ENCODE data around the gene PRTFDC1. TPM values are rescaled to one million over a fixed set of nuclear protein-coding genes. Genes with fewer than 3 reads are reported as not detected.

PRTFDC1 gene
- total RNA-seq, 4 donors from 2014 or later: 3.4 to 20.6 (median 13.9) TPM

GRCh38 chr10:24850727-24851296, 101.6 kb downstream of the PRTFDC1 start:
- no peak overlapping the region for H3K27ac ChIP-seq
- H3K27me3 ChIP-seq: no peaks in the 10 kb centered on the region
- no peaks in the 10 kb centered on the region for H3K9me3 ChIP-seq
- H3K4me1 ChIP-seq: peaks cover 0 to 6% (median 0%) of the 10 kb centered on the region in 4 donors
- DNase-seq: no peak
- H3K4me3 ChIP-seq: no peak overlapping the region
- H3K36me3 ChIP-seq: no peaks in the 10 kb centered on the region
- no peak for TF ChIP-seq POLR2A (IDR thresholded peaks at IDR 0.05)
- TF ChIP-seq CTCF (IDR thresholded peaks at IDR 0.05): no peak

GRCh38 chr10:24849501-24850299, 102.7 kb downstream of the PRTFDC1 start:
- Histone ChIP-seq H3K9me3 (no peaks in the 10 kb centered on the region), H3K36me3 (no peaks in the 10 kb centered on the region), H3K4me1 (peaks cover 0 to 6% (median 0%) of the 10 kb centered on the region in 4 donors), H3K27me3 (no peaks in the 10 kb centered on the region), H3K27ac (no peak overlapping the region), H3K4me3 (no peak overlapping the region)
- no peak for DNase-seq
- no peak for TF ChIP-seq POLR2A (IDR thresholded peaks at IDR 0.05)
- no peak for TF ChIP-seq CTCF (IDR thresholded peaks at IDR 0.05)

- no peaks in the 10 kb centered on the region for H3K36me3 ChIP-seq
- no peaks in the 10 kb centered on the region for H3K27me3 ChIP-seq
- no peak overlapping the region for H3K27ac ChIP-seq
- no peak overlapping the region for H3K4me3 ChIP-seq
- H3K4me1 ChIP-seq: peaks cover 0 to 6% (median 0%) of the 10 kb centered on the region in 4 donors
- no peak for TF ChIP-seq CTCF (IDR thresholded peaks at IDR 0.05)
- TF ChIP-seq POLR2A (IDR thresholded peaks at IDR 0.05): no peak
- H3K9me3 ChIP-seq: no peaks in the 10 kb centered on the region
- no peak for DNase-seq
Measured at GRCh38 chr10:24849051-24849450, 103.4 kb downstream of the PRTFDC1 start.

- Histone ChIP-seq H3K4me3 (no peak overlapping the region), H3K27me3 (no peaks in the 10 kb centered on the region), H3K9me3 (no peaks in the 10 kb centered on the region), H3K4me1 (peaks cover 0 to 6% (median 0%) of the 10 kb centered on the region in 4 donors), H3K36me3 (no peaks in the 10 kb centered on the region), H3K27ac (no peak overlapping the region)
- no peak for DNase-seq
- TF ChIP-seq CTCF (IDR thresholded peaks at IDR 0.05) (no peak), POLR2A (IDR thresholded peaks at IDR 0.05) (no peak)
Measured at GRCh38 chr10:24848195-24848594, 104.2 kb downstream of the PRTFDC1 start.

- no peak for TF ChIP-seq POLR2A (IDR thresholded peaks at IDR 0.05)
- TF ChIP-seq CTCF (IDR thresholded peaks at IDR 0.05): no peak
- Histone ChIP-seq H3K4me3 (no peak overlapping the region), H3K4me1 (peaks cover 0 to 6% (median 0%) of the 10 kb centered on the region in 4 donors), H3K36me3 (no peaks in the 10 kb centered on the region), H3K27ac (no peak overlapping the region), H3K9me3 (no peaks in the 10 kb centered on the region), H3K27me3 (no peaks in the 10 kb centered on the region)
- DNase-seq: no peak
Measured at GRCh38 chr10:24847112-24848070, 105.0 kb downstream of the PRTFDC1 start.
